ENCODE measurements around the gene LGR6.

The LGR6 gene

GRCh38 chr1:202164271-202165037 is 29.1 kb upstream of the LGR6 start:
- TF ChIP-seq SIN3A (IDR thresholded peaks at IDR 0.05; ENCODE audit: borderline replicate concordance, insufficient read depth, low read length) (no peak), POLR2AphosphoS5 (IDR thresholded peaks at IDR 0.05; ENCODE audit: low read depth, low read length) (no peak), TAF1 (IDR thresholded peaks at IDR 0.05; ENCODE audit: borderline replicate concordance, insufficient read depth, low read length) (no peak), REST (IDR thresholded peaks at IDR 0.05; ENCODE audit: insufficient read depth in 1 of 2, low read depth in 2 of 2, low read length in 2 of 2) (no peak), FOXP2 (optimal IDR thresholded peaks at IDR 0.05; ENCODE audit: borderline replicate concordance, extremely low read depth, extremely low read length, insufficient read depth) (no peak)

GRCh38 chr1:202165267-202165941 is 28.2 kb upstream of the LGR6 start:
- TF ChIP-seq REST (IDR thresholded peaks at IDR 0.05; ENCODE audit: insufficient read depth in 1 of 2, low read depth in 2 of 2, low read length in 2 of 2), result no peak
- no peak for TF ChIP-seq TAF1 (IDR thresholded peaks at IDR 0.05; ENCODE audit: borderline replicate concordance, insufficient read depth, low read length)
- TF ChIP-seq FOXP2 (optimal IDR thresholded peaks at IDR 0.05; ENCODE audit: borderline replicate concordance, extremely low read depth, extremely low read length, insufficient read depth), result no peak
- TF ChIP-seq SIN3A (IDR thresholded peaks at IDR 0.05; ENCODE audit: borderline replicate concordance, insufficient read depth, low read length), result no peak

- TF ChIP-seq SIN3A (IDR thresholded peaks at IDR 0.05; ENCODE audit: borderline replicate concordance, insufficient read depth, low read length) (no peak), TAF1 (IDR thresholded peaks at IDR 0.05; ENCODE audit: borderline replicate concordance, insufficient read depth, low read length) (no peak), REST (IDR thresholded peaks at IDR 0.05; ENCODE audit: insufficient read depth in 1 of 2, low read depth in 2 of 2, low read length in 2 of 2) (no peak), POLR2AphosphoS5 (IDR thresholded peaks at IDR 0.05; ENCODE audit: low read depth, low read length) (no peak), FOXP2 (optimal IDR thresholded peaks at IDR 0.05; ENCODE audit: borderline replicate concordance, extremely low read depth, extremely low read length, insufficient read depth) (no peak)
These were observed 27.4 kb upstream of the LGR6 start for GRCh38 chr1:202165942-202166843.

- TF ChIP-seq SIN3A (IDR thresholded peaks at IDR 0.05; ENCODE audit: borderline replicate concordance, insufficient read depth, low read length), result no peak
- TF ChIP-seq FOXP2 (optimal IDR thresholded peaks at IDR 0.05; ENCODE audit: borderline replicate concordance, extremely low read depth, extremely low read length, insufficient read depth), result peak; percentile 38
These were observed 25.7 kb upstream of the LGR6 start for GRCh38 chr1:202167708-202168415.

- TF ChIP-seq TAF1 (IDR thresholded peaks at IDR 0.05; ENCODE audit: borderline replicate concordance, insufficient read depth, low read length), result no peak
- no peak for TF ChIP-seq REST (IDR thresholded peaks at IDR 0.05; ENCODE audit: insufficient read depth in 1 of 2, low read depth in 2 of 2, low read length in 2 of 2)
- no peak for TF ChIP-seq FOXP2 (optimal IDR thresholded peaks at IDR 0.05; ENCODE audit: borderline replicate concordance, extremely low read depth, extremely low read length, insufficient read depth)
- TF ChIP-seq POLR2AphosphoS5 (IDR thresholded peaks at IDR 0.05; ENCODE audit: low read depth, low read length), result no peak
- TF ChIP-seq SIN3A (IDR thresholded peaks at IDR 0.05; ENCODE audit: borderline replicate concordance, insufficient read depth, low read length), result no peak
These were observed 24.7 kb upstream of the LGR6 start for GRCh38 chr1:202168861-202169260.

All from PFSK-1 (cell line).